ENCODE data around the gene RAD51C. TPM values are rescaled to one million over a fixed set of nuclear protein-coding genes. Genes with fewer than 3 reads are reported as not detected.

RAD51C gene
- total RNA-seq, 1 donor = 17.4 TPM

GRCh38 chr17:58699771-58700170, 7.4 kb downstream of the RAD51C start:
- Histone ChIP-seq H3K36me3 (ENCODE audit: insufficient read depth, low read length) (peaks cover 4% of the 10 kb centered on the region), H3K4me2 (ENCODE audit: insufficient read depth, low read length) (no peak overlapping the region), H3K4me3 (ENCODE audit: insufficient read depth, low read length) (no peak overlapping the region), H4K20me1 (ENCODE audit: insufficient read depth, low read length) (no peaks in the 10 kb centered on the region), H3K9me3 (ENCODE audit: low read depth, low read length) (no peaks in the 10 kb centered on the region), H3K27me3 (ENCODE audit: insufficient read depth, low read length) (no peaks in the 10 kb centered on the region), H3K27ac (ENCODE audit: low read depth, low read length) (no peak overlapping the region), H3K79me2 (ENCODE audit: insufficient read depth, low read length) (peaks cover 2% of the 10 kb centered on the region), H3K4me1 (ENCODE audit: insufficient read depth, low read length) (peaks cover 10% of the 10 kb centered on the region), H2AFZ (ENCODE audit: low read length) (no peak overlapping the region)
- TF ChIP-seq CTCF (IDR thresholded peaks at IDR 0.05; ENCODE audit: extremely low read depth, low read depth, low read length) = no peak
- no peak for DNase-seq (ENCODE audit: insufficient read length, low spot score, missing footprints)

- DNase-seq (ENCODE audit: insufficient read length, low spot score, missing footprints) = no peak
- no peaks in the 10 kb centered on the region for H3K79me2 ChIP-seq (ENCODE audit: insufficient read depth, low read length)
- no peak overlapping the region for H3K27ac ChIP-seq (ENCODE audit: low read depth, low read length)
- H2AFZ ChIP-seq (ENCODE audit: low read length) = no peak overlapping the region
- H3K4me3 ChIP-seq (ENCODE audit: insufficient read depth, low read length) = no peak overlapping the region
- H3K4me2 ChIP-seq (ENCODE audit: insufficient read depth, low read length) = no peak overlapping the region
- no peaks in the 10 kb centered on the region for H3K9me3 ChIP-seq (ENCODE audit: low read depth, low read length)
- peaks cover 10% of the 10 kb centered on the region for H3K4me1 ChIP-seq (ENCODE audit: insufficient read depth, low read length)
- H4K20me1 ChIP-seq (ENCODE audit: insufficient read depth, low read length) = no peaks in the 10 kb centered on the region
- H3K36me3 ChIP-seq (ENCODE audit: insufficient read depth, low read length) = peaks cover 8% of the 10 kb centered on the region
- no peaks in the 10 kb centered on the region for H3K27me3 ChIP-seq (ENCODE audit: insufficient read depth, low read length)
- TF ChIP-seq CTCF (IDR thresholded peaks at IDR 0.05; ENCODE audit: extremely low read depth, low read depth, low read length) = no peak
Observed at GRCh38 chr17:58702045-58702476, 9.7 kb downstream of the RAD51C start.

GRCh38 chr17:58702708-58703107, 10.3 kb downstream of the RAD51C start:
- Histone ChIP-seq H3K9me3 (ENCODE audit: low read depth, low read length) (no peaks in the 10 kb centered on the region), H3K27me3 (ENCODE audit: insufficient read depth, low read length) (no peaks in the 10 kb centered on the region), H3K4me3 (ENCODE audit: insufficient read depth, low read length) (no peak overlapping the region), H3K79me2 (ENCODE audit: insufficient read depth, low read length) (no peaks in the 10 kb centered on the region), H2AFZ (ENCODE audit: low read length) (no peak overlapping the region), H4K20me1 (ENCODE audit: insufficient read depth, low read length) (no peaks in the 10 kb centered on the region), H3K4me2 (ENCODE audit: insufficient read depth, low read length) (no peak overlapping the region), H3K27ac (ENCODE audit: low read depth, low read length) (peak overlapping the region; percentile 35), H3K4me1 (ENCODE audit: insufficient read depth, low read length) (peaks cover 10% of the 10 kb centered on the region), H3K36me3 (ENCODE audit: insufficient read depth, low read length) (peaks cover 8% of the 10 kb centered on the region)
- TF ChIP-seq CTCF (IDR thresholded peaks at IDR 0.05; ENCODE audit: extremely low read depth, low read depth, low read length) = no peak
- DNase-seq (ENCODE audit: insufficient read length, low spot score, missing footprints) = no peak

- Histone ChIP-seq H3K79me2 (ENCODE audit: insufficient read depth, low read length) (no peaks in the 10 kb centered on the region), H3K4me1 (ENCODE audit: insufficient read depth, low read length) (peaks cover 10% of the 10 kb centered on the region), H3K36me3 (ENCODE audit: insufficient read depth, low read length) (peaks cover 8% of the 10 kb centered on the region), H3K27me3 (ENCODE audit: insufficient read depth, low read length) (no peaks in the 10 kb centered on the region), H3K4me3 (ENCODE audit: insufficient read depth, low read length) (no peak overlapping the region), H3K9me3 (ENCODE audit: low read depth, low read length) (no peaks in the 10 kb centered on the region), H3K4me2 (ENCODE audit: insufficient read depth, low read length) (no peak overlapping the region), H3K27ac (ENCODE audit: low read depth, low read length) (peak overlapping the region; percentile 35), H4K20me1 (ENCODE audit: insufficient read depth, low read length) (no peaks in the 10 kb centered on the region), H2AFZ (ENCODE audit: low read length) (no peak overlapping the region)
- DNase-seq (ENCODE audit: insufficient read length, low spot score, missing footprints) = peak; percentile 85
- no peak for TF ChIP-seq CTCF (IDR thresholded peaks at IDR 0.05; ENCODE audit: extremely low read depth, low read depth, low read length)
Observed at GRCh38 chr17:58703137-58703915, 10.9 kb downstream of the RAD51C start.
